ENCODE results near the gene TMCC1.
"Not testable (repeated sequence)": the region's sequence is repeated elsewhere in the genome, so short reads cannot be mapped to it uniquely, and the experiment has no call there.

Gene TMCC1

GRCh38 chr3:129769616-129770015, 123.9 kb downstream of the TMCC1 start:
- no peak for DNase-seq

- DNase-seq: no peak
Observed at GRCh38 chr3:129768728-129769127, 124.8 kb downstream of the TMCC1 start.

GRCh38 chr3:129766135-129766534, 127.4 kb downstream of the TMCC1 start:
- DNase-seq: no peak

GRCh38 chr3:129764090-129764489, 129.4 kb downstream of the TMCC1 start:
- no peak for DNase-seq

- DNase-seq: no peak
Observed at GRCh38 chr3:129758785-129759320, 134.7 kb downstream of the TMCC1 start.

- DNase-seq: no peak
Observed at GRCh38 chr3:129758306-129758705, 135.2 kb downstream of the TMCC1 start.

GRCh38 chr3:129756871-129757270, 136.6 kb downstream of the TMCC1 start:
- DNase-seq: no peak

- DNase-seq: not testable (repeated sequence)
Observed at GRCh38 chr3:129751105-129751504, 142.4 kb downstream of the TMCC1 start.

- no peak for DNase-seq
Observed at GRCh38 chr3:129749692-129750091, 143.8 kb downstream of the TMCC1 start.

GRCh38 chr3:129747992-129748391, 145.5 kb downstream of the TMCC1 start:
- DNase-seq: no peak

GRCh38 chr3:129747136-129747535, 146.4 kb downstream of the TMCC1 start:
- DNase-seq: no peak

- DNase-seq: no peak
Observed at GRCh38 chr3:129746629-129747028, 146.9 kb downstream of the TMCC1 start.

- DNase-seq: no peak
Observed at GRCh38 chr3:129745253-129745652, 148.3 kb downstream of the TMCC1 start.

GRCh38 chr3:129741794-129742193, 151.7 kb downstream of the TMCC1 start:
- DNase-seq: no peak

GRCh38 chr3:129740090-129740489, 153.4 kb downstream of the TMCC1 start:
- DNase-seq: no peak

GRCh38 chr3:129739634-129740033, 153.9 kb downstream of the TMCC1 start:
- DNase-seq: no peak

GRCh38 chr3:129738172-129738571, 155.3 kb downstream of the TMCC1 start:
- DNase-seq: no peak

- DNase-seq: no peak
Observed at GRCh38 chr3:129736070-129736469, 157.4 kb downstream of the TMCC1 start.

- no peak for DNase-seq
Observed at GRCh38 chr3:129735638-129736037, 157.9 kb downstream of the TMCC1 start.

- no peak for DNase-seq
Observed at GRCh38 chr3:129734449-129734848, 159.1 kb downstream of the TMCC1 start.

- DNase-seq: no peak
Observed at GRCh38 chr3:129732200-129732876, 161.2 kb downstream of the TMCC1 start.

GRCh38 chr3:129727707-129728106, 165.8 kb downstream of the TMCC1 start:
- no peak for DNase-seq

- DNase-seq: no peak
Observed at GRCh38 chr3:129723558-129724324, 169.8 kb downstream of the TMCC1 start.

GRCh38 chr3:129722527-129722926, 171.0 kb downstream of the TMCC1 start:
- no peak for DNase-seq
